Amniotic stem cell (primary cell): ENCODE results near the gene TEPSIN.
A peak's percentile ranks its signal among the peaks of the same experiment; 100 is the strongest.

Experiments
- DNase-seq: peaks from one replicate; lab custom pipeline; 2025; lab: John Stamatoyannopoulos, UW

Gene TEPSIN, protein sequence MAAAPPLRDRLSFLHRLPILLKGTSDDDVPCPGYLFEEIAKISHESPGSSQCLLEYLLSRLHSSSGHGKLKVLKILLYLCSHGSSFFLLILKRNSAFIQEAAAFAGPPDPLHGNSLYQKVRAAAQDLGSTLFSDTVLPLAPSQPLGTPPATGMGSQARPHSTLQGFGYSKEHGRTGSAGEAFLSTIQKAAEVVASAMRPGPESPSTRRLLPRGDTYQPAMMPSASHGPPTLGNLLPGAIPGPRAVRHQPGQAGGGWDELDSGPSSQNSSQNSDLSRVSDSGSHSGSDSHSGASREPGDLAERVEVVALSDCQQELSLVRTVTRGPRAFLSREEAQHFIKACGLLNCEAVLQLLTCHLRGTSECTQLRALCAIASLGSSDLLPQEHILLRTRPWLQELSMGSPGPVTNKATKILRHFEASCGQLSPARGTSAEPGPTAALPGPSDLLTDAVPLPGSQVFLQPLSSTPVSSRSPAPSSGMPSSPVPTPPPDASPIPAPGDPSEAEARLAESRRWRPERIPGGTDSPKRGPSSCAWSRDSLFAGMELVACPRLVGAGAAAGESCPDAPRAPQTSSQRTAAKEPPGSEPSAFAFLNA

DNA sequence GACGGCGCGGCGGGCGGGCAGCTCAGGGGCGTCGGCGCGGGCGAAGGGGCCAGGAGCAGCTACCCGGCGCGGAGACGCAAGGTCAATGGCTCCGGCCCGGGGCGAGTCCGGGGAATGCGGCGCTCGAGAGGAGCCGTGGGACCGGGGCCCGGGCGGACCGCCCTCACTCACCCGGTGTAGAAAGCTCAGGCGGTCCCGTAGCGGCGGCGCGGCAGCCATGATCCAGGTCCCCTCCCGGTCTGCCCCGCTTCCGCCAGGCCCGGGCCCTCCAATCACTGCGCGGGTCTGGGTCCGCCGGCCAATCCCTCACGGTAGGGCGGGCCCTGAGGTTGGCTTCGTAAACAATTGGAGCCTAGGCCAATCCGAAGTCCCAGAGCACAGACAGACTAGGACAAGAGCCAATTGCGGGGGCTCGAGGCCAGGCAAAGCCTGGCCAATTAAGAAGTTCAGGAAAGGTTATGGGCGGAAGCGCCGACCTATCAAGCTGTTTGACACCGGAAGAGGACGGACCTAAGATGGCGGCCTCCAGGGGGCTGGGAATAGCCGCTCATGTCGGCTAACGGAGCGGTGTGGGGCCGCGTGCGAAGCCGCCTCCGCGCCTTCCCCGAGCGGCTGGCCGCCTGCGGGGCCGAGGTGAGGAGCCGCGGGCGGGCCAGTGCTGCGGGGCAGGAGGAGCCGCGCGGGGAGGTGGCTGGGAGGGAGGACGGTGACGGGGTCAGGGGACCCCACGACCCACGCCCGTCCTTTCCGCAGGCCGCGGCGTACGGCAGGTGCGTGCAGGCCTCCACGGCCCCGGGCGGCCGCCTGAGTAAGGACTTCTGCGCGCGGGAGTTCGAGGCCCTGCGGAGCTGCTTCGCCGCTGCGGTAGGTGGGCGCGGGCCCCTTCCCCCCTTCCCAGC lies at the start of gene TEPSIN, which contains the start of gene NDUFAF8:
Gene TEPSIN (minus strand): TSS at position 241 of the 899 bp plus-strand sequence. CDS start 22 bp downstream, at position 219.
Gene NDUFAF8 (plus strand): TSS at position 504 of the 899 bp plus-strand sequence. CDS start 46 bp downstream, at position 550.
- DNase-seq = peak; percentile 99

DNA sequence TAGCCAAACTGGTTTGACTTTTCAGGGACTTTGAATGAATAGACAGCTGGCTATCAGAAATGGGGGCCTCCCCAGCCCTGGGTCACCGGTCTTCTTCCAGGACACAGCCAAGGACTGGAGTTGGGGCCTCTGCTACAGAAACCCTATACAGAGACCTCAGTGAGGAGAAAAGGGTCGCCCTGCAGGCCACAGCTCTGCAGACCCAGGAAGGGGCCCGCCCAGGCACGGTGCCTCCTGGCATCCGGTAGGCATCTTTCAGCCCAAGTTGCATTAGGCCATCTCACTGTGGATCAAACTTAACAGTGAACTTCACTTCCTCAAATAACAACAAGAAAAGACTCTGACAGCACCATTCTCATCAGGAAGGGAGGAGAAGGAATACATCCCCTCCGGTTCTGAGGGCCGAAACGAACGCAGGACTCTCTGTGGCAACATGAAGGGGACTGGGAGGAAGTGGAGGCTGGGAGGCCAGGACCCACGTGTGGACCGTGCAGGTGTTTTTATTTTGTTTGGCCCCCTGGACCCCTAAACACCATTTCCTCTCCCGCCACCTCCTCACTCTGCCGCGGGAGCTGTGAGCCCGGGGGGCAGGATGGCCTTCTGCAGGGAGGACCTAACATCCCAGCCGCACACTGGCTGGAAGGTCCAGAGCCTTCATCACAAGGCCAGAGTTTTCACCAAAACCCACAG lies 49.0 kb upstream of the TEPSIN start:
- no peak for DNase-seq

DNA sequence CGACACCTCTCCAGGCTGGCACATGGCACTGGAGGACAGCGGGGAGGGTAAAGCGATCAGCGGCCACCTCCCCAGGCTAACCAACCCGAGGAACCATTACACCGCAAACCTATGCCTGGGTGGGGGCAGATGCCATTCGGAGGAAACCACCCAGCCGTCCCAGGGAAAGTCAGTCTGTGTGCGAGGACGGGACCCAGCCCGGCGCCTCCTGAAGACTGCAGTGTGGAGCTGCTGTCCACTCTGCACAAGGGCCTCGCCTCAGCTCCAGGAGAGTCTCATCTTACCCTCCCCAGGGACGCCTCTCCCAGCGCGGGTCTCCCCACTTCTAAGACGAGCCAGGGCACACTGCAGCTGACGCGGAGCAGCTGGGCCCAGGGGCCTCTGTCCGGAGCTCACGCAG lies 48.3 kb upstream of the TEPSIN start:
- DNase-seq = no peak

DNA sequence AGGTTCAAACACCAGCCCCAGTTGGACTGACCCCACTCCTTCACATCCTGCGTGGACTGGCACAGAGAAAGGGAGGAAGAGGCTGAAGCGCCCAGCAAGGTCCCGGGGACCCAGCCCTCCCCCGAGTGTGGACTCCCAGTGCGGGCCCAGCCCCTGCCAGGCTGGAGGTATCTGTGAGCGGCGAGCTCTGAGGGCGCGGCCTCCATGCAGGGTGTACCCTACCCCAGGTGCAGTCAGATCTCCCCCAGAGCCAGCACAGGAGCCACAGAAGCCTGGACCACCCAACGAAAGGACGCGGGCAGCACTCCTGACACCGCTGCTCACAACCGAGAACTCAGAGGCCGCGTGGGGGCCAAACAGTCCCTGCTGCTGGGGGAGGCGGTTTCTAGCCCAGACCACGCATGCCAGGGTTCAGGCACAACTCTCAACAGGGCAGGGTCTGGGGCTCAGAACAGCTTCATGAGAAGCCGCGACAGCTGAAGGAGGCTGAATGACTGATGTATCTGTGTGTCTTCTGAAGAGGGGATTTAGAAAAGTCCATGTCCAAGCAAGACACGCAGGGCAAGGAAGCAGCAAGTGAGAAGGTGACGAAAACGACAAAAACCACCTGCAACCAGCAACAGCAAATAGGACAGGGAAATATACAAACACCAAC lies 47.8 kb upstream of the TEPSIN start:
- DNase-seq = no peak

DNA sequence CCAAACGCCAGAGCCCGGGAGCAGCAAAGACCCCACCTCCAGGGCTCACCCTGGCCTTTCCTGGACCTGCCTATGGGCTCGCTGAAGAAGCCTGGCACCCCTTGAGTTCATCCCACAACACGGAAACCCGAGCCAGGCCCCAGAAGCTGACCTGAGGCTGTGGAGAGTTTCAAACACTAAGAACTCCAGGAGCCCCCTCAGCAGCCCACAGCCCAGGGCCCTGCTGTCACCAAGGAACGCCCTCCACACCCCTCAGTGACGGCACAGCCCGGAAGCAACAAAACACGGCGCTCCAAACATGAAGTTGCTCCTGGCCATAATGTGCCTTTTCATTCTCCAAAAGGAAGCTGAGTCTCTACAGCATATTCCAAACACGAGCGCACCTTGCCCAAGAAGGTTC lies 47.0 kb upstream of the TEPSIN start:
- no peak for DNase-seq

DNA sequence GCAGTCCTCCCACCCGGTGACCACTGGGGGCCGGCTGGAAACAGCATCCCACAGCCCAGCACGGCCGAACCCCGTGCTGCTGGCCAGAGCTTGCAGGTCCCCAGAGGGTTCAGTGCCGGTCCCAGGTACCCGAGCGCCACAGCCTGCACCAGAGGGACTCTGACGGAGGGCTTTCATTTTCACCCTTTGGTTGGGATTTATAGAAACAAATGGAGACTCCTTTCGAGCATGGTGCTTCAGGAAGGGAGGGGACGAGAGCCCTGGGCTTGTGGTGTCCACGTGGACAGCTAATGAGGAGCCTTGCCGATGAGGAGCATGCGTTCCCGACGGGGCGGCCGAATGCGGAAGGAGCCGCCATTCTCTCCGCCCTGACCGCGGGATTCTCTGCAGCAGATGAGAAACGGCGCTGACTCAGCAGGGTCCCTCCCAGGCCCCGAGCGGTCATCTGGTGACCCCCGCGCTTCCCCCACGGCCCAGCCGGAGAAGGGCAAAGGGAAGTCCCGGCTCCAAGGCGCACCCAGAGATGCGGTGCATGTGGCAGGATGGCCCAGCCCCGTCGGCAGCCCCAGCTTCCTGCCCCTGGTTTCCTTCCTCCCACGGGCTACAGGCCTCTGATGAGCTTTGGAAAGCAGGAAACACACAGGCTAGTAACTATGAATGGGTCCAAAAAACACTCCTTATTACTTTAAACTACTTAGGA lies 46.5 kb upstream of the TEPSIN start:
- DNase-seq = no peak

DNA sequence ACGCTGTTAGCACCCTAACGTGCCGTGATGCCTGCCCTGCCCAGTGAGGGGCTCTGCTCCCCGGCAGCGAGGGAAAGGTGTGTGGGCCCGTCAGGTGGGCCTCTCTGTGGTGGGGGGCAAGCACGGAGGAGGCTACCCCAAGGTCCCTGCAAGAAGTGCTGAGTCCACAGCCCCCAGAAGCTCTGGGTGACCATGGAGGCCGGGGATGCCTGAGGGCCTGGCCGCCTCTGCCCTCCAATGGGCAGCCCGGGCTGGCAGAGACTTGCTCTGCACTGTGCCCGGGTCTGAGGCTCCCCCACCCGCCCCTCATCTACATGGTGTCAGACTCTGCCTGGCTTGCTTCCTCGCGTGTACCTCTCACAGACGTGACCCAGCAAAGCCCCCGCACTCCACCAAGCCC lies 44.0 kb upstream of the TEPSIN start:
- no peak for DNase-seq

DNA sequence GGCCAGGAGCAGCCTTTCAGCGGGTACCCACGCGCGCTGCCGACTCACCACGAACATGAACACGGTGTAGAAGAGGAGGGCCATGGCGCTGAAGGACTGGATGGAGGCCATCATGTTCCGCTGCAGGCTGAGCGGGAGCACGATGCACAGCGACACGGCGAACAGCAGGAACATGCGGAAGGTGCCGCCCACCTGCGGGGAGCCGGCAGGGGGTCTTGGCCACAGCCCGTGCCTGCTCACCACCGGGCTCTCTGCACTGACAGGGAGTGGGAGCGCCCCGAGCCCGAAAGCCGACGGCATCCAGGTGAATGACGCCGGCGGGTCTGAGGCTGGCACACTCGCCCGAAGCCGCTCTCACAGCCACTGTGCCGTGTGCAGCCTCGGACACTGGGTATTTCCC lies 43.3 kb upstream of the TEPSIN start:
- no peak for DNase-seq

DNA sequence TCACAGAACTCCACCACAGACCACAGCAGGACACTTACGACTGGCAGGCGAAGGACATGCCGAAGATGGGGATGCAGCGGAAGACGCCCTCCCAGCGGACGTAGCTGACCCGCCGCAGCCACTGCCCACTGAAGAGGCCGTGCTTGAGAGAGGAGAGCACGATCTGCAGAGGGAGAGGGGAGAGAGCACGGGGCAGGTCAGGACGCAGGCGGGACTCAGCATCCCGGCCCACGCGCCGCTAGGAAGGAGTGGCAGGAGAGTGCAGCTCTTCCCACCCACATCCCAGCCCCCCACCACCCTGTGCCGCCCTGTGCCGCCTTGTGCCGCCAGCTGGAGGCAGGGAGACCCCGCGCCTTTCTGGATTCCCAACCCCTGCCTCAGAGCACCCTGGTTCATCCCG lies 41.7 kb upstream of the TEPSIN start:
- DNase-seq = no peak

DNA sequence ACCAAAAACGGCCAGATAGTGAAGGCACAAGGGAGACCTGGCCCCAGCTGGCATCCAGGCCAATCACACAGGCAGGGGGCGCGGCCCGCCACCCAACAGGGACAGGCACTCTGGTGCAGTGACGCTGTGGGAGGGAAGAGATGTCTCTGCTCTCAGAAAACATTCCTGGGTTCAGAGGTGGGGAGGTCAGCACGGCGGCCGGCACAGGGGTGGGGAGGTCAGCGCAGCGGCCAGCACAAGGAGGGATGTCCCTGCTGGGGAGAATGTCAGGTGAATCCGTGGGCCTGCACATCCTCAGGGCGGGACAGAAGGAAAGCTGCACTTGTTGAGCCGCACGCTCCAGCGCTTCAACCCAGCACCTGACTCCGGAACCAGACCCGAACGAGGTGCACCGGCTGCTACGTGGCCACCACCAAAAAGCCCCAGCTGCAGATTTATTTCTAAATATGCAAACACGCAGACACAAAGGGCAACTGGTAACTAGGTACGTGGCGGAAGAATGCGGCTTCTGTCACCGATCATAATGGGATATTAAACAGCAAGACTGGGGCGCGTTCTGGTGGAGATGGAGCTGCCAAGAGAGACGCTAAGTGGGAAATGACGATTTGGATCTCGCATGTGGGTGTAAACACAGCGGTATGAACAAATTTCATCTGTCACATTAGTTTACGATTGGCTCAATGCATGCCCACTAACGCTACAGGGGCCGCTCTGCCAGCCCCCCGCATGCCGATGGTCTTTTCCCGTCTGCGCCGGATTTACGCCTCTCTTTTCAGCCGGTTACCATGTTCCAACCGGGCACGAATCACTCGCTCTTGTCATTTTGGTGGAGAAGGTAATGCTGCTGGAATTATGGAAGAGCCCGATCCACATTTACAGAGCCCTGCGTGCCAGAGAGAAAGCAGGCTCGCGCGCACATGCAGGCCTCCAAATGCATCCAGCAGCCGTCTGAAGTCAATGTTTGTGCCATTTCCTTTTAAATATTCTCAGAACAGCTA lies 40.7 kb upstream of the TEPSIN start:
- DNase-seq = no peak

DNA sequence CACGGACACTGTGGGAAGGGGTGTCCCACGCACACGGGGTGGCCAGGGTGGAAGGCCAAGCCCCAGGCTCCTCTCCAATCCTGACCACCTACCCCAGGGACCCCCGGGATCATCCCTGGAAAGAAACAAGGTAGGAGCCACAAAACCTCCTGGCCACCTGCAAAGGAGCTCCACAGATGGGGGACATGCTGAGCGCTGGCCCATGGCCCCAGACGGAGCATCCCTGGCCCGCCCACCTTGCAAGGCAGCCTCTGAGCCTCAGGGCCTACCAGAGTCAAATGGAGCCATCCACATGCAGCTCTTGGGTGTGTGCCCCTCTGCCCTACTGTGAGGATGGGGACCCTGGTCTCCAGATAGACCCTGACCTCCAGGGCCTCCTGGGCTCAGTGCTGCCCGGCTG lies 40.0 kb upstream of the TEPSIN start:
- DNase-seq = no peak

DNA sequence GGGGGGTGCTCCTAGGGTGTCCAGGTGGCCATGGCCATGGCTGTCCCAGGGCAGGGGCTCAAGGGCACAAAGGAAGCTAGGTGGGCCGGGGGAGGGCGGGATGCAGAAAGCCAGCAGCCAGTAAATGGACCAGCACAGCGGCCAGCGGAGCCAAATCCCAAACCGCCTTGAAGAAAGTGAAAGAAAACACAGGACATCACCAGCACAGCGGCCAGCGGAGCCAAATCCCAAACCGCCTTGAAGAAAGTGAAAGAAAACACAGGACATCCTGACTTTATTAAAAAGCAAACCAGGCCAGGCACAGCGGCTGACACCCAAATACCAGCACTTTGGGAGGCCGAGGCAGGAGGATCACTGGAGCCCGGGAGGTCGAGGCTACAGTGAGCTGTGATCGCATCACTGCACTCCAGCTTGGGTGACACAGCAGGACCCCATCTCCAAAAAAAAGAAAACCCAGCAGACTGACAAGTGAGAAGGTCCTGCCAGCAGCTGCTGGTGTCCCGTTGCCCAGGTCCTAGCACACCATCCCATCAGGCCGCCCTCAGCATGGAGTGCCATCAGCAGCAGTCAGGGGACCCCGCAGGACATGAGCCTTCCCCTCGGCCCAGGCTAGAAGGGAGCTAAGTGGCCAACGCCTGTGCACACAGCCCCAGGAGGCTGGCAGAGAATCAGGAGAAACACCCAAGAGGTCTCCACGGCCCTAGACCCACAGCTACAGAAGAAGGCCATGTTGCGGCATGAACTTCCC lies 39.3 kb upstream of the TEPSIN start:
- no peak for DNase-seq

DNA sequence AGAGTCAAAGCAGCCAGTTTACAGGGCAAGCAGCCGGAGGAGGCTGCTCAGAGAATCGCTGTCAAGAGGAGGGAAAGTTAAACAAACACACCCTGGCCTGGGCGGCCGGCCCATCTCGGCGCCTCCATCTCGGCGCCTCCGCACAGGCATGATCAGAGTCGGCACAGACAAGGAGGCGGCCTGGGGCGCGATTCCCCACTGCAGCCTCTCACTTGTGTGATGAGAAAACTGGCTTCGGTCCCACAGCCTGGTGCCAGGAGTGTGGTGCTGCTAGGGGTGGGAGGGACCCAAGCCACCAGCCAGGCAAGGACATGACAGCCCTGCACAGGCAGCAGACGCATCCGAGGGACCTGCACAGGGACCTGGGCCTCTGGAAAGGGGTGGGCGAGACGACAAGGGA lies 38.6 kb upstream of the TEPSIN start:
- DNase-seq = no peak

DNA sequence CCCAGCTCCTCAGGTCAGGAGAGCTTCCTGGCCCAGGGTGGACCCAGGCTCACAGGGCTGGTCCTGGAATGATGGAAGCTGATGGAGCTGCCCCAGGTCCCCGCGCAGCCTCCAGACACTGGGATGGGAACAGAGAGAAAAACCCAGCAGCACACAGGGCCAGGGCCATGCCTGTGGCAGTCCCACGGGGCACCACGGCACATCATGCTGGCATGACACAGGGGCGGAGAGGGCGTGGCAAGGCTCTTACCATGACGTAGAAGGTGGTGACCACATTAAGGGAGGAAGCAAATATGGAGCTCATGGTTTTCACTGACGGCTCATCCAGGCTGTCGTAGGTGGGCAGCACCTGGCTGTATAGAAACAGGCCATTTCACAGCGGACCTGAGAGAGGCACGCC lies 37.9 kb upstream of the TEPSIN start:
- no peak for DNase-seq

DNA sequence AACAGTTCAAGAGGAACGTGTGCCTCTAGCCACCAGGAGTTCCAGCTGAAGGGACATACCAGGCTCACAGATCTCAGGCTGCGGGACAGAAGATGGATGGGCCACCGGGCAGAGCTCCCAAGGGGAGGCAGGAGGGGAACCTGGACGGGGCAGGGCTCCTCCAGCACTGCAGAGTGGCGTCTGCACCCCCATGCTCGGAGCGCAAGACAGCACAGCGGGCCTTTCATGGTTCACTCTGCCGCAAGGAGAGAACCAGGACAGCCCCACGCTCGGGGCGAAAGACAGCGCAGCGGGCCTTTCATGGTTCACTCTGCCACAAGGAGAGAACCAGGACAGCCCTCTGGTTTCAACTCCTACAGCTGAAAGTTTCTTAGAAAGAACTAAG lies 35.6 kb upstream of the TEPSIN start:
- no peak for DNase-seq

DNA sequence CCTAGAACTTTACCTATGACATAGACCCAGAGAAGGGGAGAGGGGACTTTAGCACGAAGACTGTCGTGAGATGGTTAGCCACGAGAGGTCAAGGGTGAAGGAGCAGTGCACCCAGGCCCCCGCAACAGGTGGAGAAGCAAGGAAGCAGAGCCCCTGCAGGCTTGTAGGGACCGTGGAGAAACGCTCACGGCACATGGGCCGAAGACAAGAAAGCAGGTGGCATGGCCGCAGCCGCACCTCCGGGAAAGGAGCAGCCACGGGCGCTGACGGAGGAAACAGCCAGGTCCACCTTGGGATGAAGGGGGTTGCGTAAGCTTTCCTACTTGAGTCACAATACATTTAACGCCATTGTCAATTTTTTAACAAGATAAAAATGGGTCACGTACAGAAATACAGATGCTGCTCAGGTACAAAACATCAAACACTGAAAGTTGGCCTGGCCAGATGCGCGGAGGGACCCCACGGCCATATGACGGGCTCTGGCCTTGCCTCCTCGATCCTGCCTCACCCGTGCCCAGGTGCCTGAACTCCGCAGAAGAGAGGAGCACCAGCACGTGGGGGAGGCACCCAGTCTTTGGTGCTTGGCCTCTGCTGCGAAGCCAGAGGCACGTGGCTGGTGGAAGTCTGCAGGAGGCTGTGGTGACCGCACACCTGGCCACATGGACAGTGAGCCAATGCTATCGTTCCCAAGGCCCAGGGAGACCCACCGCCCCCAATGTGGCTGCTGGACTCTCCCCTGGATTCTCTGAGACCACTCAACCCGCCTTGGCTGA lies 35.0 kb upstream of the TEPSIN start:
- no peak for DNase-seq

DNA sequence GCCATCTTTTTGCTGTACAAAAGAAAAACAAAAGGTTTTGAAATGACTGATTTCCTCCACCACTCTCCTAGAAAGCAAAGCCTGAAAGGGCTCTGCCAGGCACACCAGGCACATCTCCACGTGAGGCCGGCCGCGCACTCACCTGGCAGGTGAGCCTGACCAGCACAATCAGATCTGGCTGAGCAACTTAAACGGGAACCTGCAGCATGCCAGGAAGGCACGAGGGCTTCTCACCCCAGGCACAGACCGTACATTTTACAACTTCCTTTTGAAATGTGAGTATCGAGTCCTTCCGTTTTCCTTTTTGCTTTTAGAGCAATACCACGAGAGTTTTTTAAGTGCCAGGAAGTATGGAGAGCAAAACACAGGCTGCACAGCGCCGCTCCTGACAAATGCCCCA lies 33.8 kb upstream of the TEPSIN start:
- no peak for DNase-seq

DNA sequence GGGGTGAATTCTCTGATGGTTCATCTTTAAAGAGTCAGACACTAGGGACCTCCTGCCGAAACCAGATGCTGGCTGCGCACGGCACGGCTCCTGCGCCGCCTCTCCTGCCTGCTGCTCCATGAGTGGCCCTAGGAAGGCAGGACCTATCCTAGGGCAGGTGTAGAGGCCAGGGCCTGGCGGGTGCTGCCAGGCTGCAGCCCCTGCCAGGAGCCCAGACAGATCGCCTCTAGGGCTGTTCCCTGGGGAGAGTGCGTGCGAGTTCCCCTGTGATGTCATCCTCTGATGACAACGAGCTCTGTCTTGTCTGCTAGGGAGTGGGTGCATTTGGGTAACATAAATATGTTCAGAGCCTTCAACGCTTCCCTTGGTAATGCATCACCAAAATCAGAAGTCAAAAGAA lies 32.4 kb upstream of the TEPSIN start:
- no peak for DNase-seq
